A549 (cell line): ENCODE results near the gene PI4KB. TPM values are rescaled to one million over a fixed set of nuclear protein-coding genes. Genes with fewer than 3 reads are reported as not detected.

ENCODE experiments used
- ATAC-seq, 2 experiments: fragments of 200-7000 bp in 1 of 2; fragments of >200 bp in 1 of 2; cut with Nextera tagmentation in 1 of 2; cut with Tn5 transposase in 1 of 2; 3 replicates each; pipeline versions ENCODE4 v1.8.0 to v1.9.1; 2018 to 2020; ENCODE audit warnings: mild to moderate bottlenecking in 1 of 2, moderate library complexity in 1 of 2
- CTCF ChIA-PET: fragments of 300-600 bp; sonication (Branson Sonifier 250); formaldehyde crosslinking; extraction: SDS; loops from one replicate; lab custom pipeline; 2021; ENCODE audit warnings: antibody characterized with exemption, inconsistent platforms; lab: Yijun Ruan, JAX
- POLR2A ChIA-PET: fragments of 350-600 bp; formaldehyde crosslinking; extraction: SDS; loops from one replicate; lab custom pipeline; 2021; ENCODE audit warnings: antibody characterized with exemption, inconsistent platforms; lab: Yijun Ruan, JAX
- DNase-seq, 2 experiments: peaks; one replicate each; pipeline versions ENCODE4 v3.0.0 to v3.0.0-alpha.2; 2011 to 2016; ENCODE audit warnings: low read depth in 1 of 2, low spot score in 1 of 2
- FAIRE-seq: peaks from 2 replicates; lab custom pipeline; 2011; peaks lifted over from hg19 to GRCh38; lab: Jason Lieb, UNC
- H3K27ac ChIP-seq, 2 experiments: fragments of >200 bp; sonication (Bioruptor Twin); formaldehyde crosslinking; 3 replicates each; pipeline ENCODE4 v1.5.1; 2016 to 2017
- H3K4me1 ChIP-seq: fragments of >200 bp; sonication (Bioruptor Twin); formaldehyde crosslinking; 3 replicates; pipeline ENCODE4 v1.6.1; 2016
- H3K4me2 ChIP-seq: fragments of >200 bp; sonication (Bioruptor Twin); formaldehyde crosslinking; 3 replicates; pipeline ENCODE4 v1.6.1; 2016
- H3K4me3 ChIP-seq: fragments of >200 bp; sonication (Bioruptor Twin); formaldehyde crosslinking; 3 replicates; pipeline ENCODE4 v1.5.1; 2016
- H3K9me3 ChIP-seq: fragments of >200 bp; sonication (Bioruptor Twin); formaldehyde crosslinking; 3 replicates; pipeline ENCODE4 v1.6.1; 2016
- BCL3 ChIP-seq: fragments of >200 bp; sonication (Bioruptor Twin); formaldehyde crosslinking; IDR thresholded peaks from 3 replicates; pipeline ENCODE4 v1.6.1; 2016
- CBX8 ChIP-seq: fragments of 200-600 bp; sonication (generic); IDR thresholded peaks from 2 replicates; pipeline ENCODE4 v1.6.1; 2016
- CEBPB ChIP-seq, 2 experiments: fragments of >200 bp in 1 of 2; sonication (Bioruptor Twin) in 1 of 2; formaldehyde crosslinking in 1 of 2; IDR thresholded peaks; 2 replicates each; pipeline ENCODE4 v1.6.1; 2012 to 2016
- CHD2 ChIP-seq: fragments of 150-350 bp; IDR thresholded peaks from 2 replicates; pipeline ENCODE4 v1.6.1; 2014; ENCODE audit warnings: low read length; ENCODE audit not compliant: partially characterized antibody
- ELK1 ChIP-seq: fragments of 150-350 bp; IDR thresholded peaks from 2 replicates; pipeline ENCODE4 v1.6.1; 2014; ENCODE audit warnings: low read depth, mild to moderate bottlenecking, low read length
- EP300 ChIP-seq, 2 experiments: fragments of >200 bp; sonication (Bioruptor Twin); formaldehyde crosslinking; IDR thresholded peaks; 2 replicates in 1 of 2; 3 replicates in 1 of 2; pipeline ENCODE4 v1.6.1; 2016 to 2017
- ESRRA ChIP-seq: fragments of 150-350 bp; IDR thresholded peaks from 2 replicates; pipeline ENCODE4 v1.6.1; 2014; ENCODE audit warnings: mild to moderate bottlenecking, low read length, borderline replicate concordance
- HDAC2 ChIP-seq: fragments of 200-600 bp; sonication (generic); IDR thresholded peaks from 2 replicates; pipeline ENCODE4 v1.6.1; 2016
- HEYL ChIP-seq: fragments of 250-450 bp; sonication (Bioruptor Pico); IDR thresholded peaks from 2 replicates; pipeline ENCODE4 v1.8.0; 2021; ENCODE audit warnings: mild to moderate bottlenecking, moderate library complexity
- HOXA7 ChIP-seq: fragments of 250-450 bp; sonication (Bioruptor Pico); IDR thresholded peaks from 2 replicates; pipeline ENCODE4 v1.5.0; 2020; ENCODE audit warnings: mild to moderate bottlenecking, moderate library complexity
- HOXB13 ChIP-seq: fragments of 250-450 bp; sonication (Bioruptor Pico); IDR thresholded peaks from 2 replicates; pipeline ENCODE4 v1.5.0; 2020; ENCODE audit warnings: low read depth, mild to moderate bottlenecking, moderate library complexity
- HOXB5 ChIP-seq: fragments of 250-450 bp; sonication (Bioruptor Pico); IDR thresholded peaks from 2 replicates; pipeline ENCODE4 v1.5.0; 2020; ENCODE audit warnings: mild to moderate bottlenecking, moderate library complexity
- KDM5A ChIP-seq: fragments of 200-600 bp; sonication (generic); IDR thresholded peaks from 2 replicates; pipeline ENCODE4 v1.6.1; 2016; ENCODE audit warnings: antibody characterized with exemption, mild to moderate bottlenecking
- MAX ChIP-seq: IDR thresholded peaks from 2 replicates; pipeline ENCODE4 v1.6.1; 2012
- MAZ ChIP-seq: fragments of 150-350 bp; IDR thresholded peaks from 2 replicates; pipeline ENCODE4 v1.6.1; 2014; ENCODE audit warnings: antibody characterized with exemption, low read depth, low read length, borderline replicate concordance
- NFE2L2 ChIP-seq: fragments of 150-350 bp; conservative IDR thresholded peaks from 2 replicates; pipeline ENCODE4 v1.6.1; 2014; ENCODE audit warnings: low read length
- NR3C1 ChIP-seq: fragments of >200 bp; sonication (Bioruptor Twin); formaldehyde crosslinking; IDR thresholded peaks from 3 replicates; pipeline ENCODE4 v1.6.1; 2017
- PBX3 ChIP-seq: IDR thresholded peaks from 2 replicates; pipeline ENCODE4 v1.6.1; 2012
- POLR2AphosphoS2 ChIP-seq: conservative IDR thresholded peaks from 2 replicates; pipeline ENCODE4 v1.6.1; 2012; ENCODE audit warnings: low read length, improper control_type of control experiment, inconsistent platforms
- RCOR1 ChIP-seq: fragments of 150-350 bp; IDR thresholded peaks from 2 replicates; pipeline ENCODE4 v1.6.1; 2014; ENCODE audit warnings: antibody characterized with exemption, low read length, low read depth
- RFX5 ChIP-seq: fragments of 450-650 bp; IDR thresholded peaks from 2 replicates; pipeline ENCODE4 v1.7.1; 2014; ENCODE audit warnings: antibody characterized with exemption, mild to moderate bottlenecking, moderate library complexity
- RNF2 ChIP-seq: fragments of 200-600 bp; sonication (generic); IDR thresholded peaks from 2 replicates; pipeline ENCODE4 v1.6.1; 2016; ENCODE audit warnings: low read depth, mild to moderate bottlenecking, antibody characterized with exemption, moderate library complexity, borderline replicate concordance
- TFCP2L1 ChIP-seq: fragments of 250-450 bp; sonication (Bioruptor Pico); IDR thresholded peaks from 2 replicates; pipeline ENCODE4 v1.5.0; 2021; ENCODE audit warnings: mild to moderate bottlenecking
- ZFP36 ChIP-seq: fragments of 450-650 bp; IDR thresholded peaks from 2 replicates; pipeline ENCODE4 v1.6.1; 2014; ENCODE audit warnings: borderline replicate concordance; ENCODE audit not compliant: partially characterized antibody
- ZNF302 ChIP-seq: fragments of 250-450 bp; sonication (Bioruptor Pico); IDR thresholded peaks from 2 replicates; pipeline ENCODE4 v1.9.0; 2021; ENCODE audit warnings: inconsistent platforms, mild to moderate bottlenecking, moderate library complexity
- WGBS: methylation state at CpG from one replicate; pipeline ENCODE4 v1.1.6; 2017; ENCODE audit errors: missing lambda C conversion rate; 5-methylcytosine and 5-hydroxymethylcytosine counted together
- polyA plus RNA-seq, 4 experiments: library from polyadenylated mRNA; depleted of rRNA in 3 of 4; stranded (reverse); fragments of >200 nt; fragmentation: RNase III in 1 of 4; extraction: RNeasy Plus Mini Kit Qiagen cat#74134 plus additional on column Dnase treatment in 1 of 4; gene quantifications; 2 replicates in 3 of 4; 3 replicates in 1 of 4; pipeline ENCODE4 v1.2.3, GENCODE V29; 2011 to 2017
- TF ChIP-seq, protein P1 (sequence below): IDR thresholded peaks from 2 replicates; pipeline ENCODE4 v1.6.1; 2012; ENCODE audit warnings: low read depth, borderline replicate concordance

Gene PI4KB
- polyA plus RNA-seq, 2 of the 4 experiments (the other 2 are of a cell fraction) = 26.8 to 34.4 TPM

DNA sequence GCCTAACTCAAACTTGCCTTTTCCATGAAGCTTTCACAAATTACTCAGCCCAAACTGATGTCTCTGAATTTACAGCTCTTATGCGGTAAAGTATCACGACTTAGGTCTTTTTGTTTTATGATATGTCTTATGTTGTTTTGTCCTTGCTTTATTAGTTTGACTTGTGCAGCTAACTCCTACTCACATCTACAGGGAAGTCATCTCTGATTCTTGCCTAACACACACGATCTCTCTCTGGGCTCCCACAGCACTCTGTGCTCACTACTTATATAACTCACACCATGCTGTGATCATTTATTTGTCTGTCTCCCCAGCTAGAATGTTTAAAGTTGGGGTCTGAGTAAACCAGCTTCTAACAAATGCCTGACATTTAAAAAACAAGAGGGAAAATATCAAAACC lies 9.3 kb upstream of the PI4KB start:
- 95% methylated on average over 3 of the region's 3 CpGs for WGBS
- H3K27ac ChIP-seq = no peak overlapping the region
- no peak overlapping the region for H3K4me3 ChIP-seq
- no peak overlapping the region for H3K4me2 ChIP-seq
- ChIA-PET POLR2A (interaction anchor here (1.8 kb wide), 1 partner anchor 9 kb away, joined by 8 read pairs; the partner anchor contains the start of gene PI4KB), CTCF (interaction anchor here (1.6 to 11.2 kb wide), 2 partner anchors 24 to 55 kb away, joined by 4 to 831 read pairs; partner anchors contain the start of genes PI4KB and ZNF687)
- H3K4me1 ChIP-seq = 0 out of 3 replicates have a peak, but pooled peaks cover 3% of the 10 kb centered on the region
- ATAC-seq = no peak
- no peaks in the 10 kb centered on the region for H3K9me3 ChIP-seq
- DNase-seq = no peak
- TF ChIP-seq MAZ = no peak
- TF ChIP-seq CEBPB (IDR thresholded peaks at IDR 0.05) = no peak
- TF ChIP-seq BCL3 = no peak
- no peak for TF ChIP-seq EP300 (IDR thresholded peaks at IDR 0.05)
- TF ChIP-seq HOXB5 (CRISPR knock-in tag) = no peak
- TF ChIP-seq ELK1 = no peak
- no peak for TF ChIP-seq KDM5A
- no peak for TF ChIP-seq PBX3
- no peak for TF ChIP-seq TFCP2L1 (CRISPR knock-in tag)
- no peak for FAIRE-seq

DNA sequence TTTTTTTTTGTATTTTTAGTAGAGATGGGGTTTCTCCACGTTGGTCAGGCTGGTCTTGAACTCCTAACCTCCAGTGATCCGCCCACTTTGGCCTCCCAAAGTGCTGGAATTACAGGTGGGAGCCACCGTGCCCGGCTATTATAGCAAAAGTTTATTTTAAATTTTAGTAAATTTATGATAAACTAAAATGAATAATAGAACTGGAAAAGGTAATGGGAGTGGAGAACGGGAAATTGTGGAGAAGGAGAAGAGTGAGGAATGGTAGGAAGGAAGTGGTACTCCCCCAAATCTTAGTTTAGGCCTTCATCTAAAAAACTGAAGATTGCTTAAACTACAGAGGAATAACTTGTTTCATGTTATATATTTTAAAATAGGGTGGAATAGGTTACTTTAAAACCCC lies 7.6 kb upstream of the PI4KB start:
- FAIRE-seq = no peak
- ATAC-seq = no peak
- 86% methylated on average over 5 of the region's 5 CpGs for WGBS

GRCh38 chr1:151327903-151328674 lies 873 bp upstream of the PI4KB start:
- peak overlapping the region; percentile 97 for H3K4me2 ChIP-seq
- H3K4me1 ChIP-seq = peaks cover 17% of the 10 kb centered on the region
- ChIA-PET POLR2A (interaction anchor here (0.5 to 2.6 kb wide), 14 partner anchors 8 to 685 kb away, joined by 3 to 13 read pairs (median 6); partner anchors contain the start of genes PSMB4, PSMD4, VPS72 and ZNF687), CTCF (interaction anchor here (0.6 to 42.1 kb wide), 7 partner anchors 13 to 112 kb away, joined by 3 to 831 read pairs (median 7); no protein-coding TSS in a partner anchor)
- DNase-seq = peak; percentile 30 to 47
- peak overlapping the region; percentile 84 for H3K4me3 ChIP-seq
- 13% methylated on average over 34 of the region's 34 CpGs for WGBS
- peak overlapping the region; percentile 92 to 95 for H3K27ac ChIP-seq
- H3K9me3 ChIP-seq = no peaks in the 10 kb centered on the region
- FAIRE-seq = no peak
- ATAC-seq = peak; percentile 55 to 61
- TF ChIP-seq HOXA7 = no peak
- peak; percentile 20; the same call in 1 of the 2 replicates for TF ChIP-seq MAX

More for the DNA sequence above, 7.6 kb upstream of the PI4KB start:
- CTCF ChIA-PET = interaction anchor here (2.5 to 4.0 kb wide), 2 partner anchors 24 to 33 kb away, joined by 9 to 27 read pairs; no protein-coding TSS in a partner anchor
- no peak for DNase-seq
- POLR2A ChIA-PET = no interaction called here
- H3K4me2 ChIP-seq = no peak overlapping the region
- no peaks in the 10 kb centered on the region for H3K4me1 ChIP-seq
- H3K4me3 ChIP-seq = no peak overlapping the region
- H3K9me3 ChIP-seq = no peaks in the 10 kb centered on the region
- TF ChIP-seq HOXB13 (CRISPR knock-in tag) = no peak
- no peak for TF ChIP-seq RCOR1
- TF ChIP-seq RFX5 = no peak
- TF ChIP-seq POLR2AphosphoS2 = no peak
- TF ChIP-seq ESRRA = no peak
- no peak for TF ChIP-seq HOXB5 (CRISPR knock-in tag)
- no peak for TF ChIP-seq NFE2L2
- TF ChIP-seq RNF2 = no peak
- no peak for TF ChIP-seq NR3C1
- TF ChIP-seq CHD2 = no peak
- TF ChIP-seq, protein P1, sequence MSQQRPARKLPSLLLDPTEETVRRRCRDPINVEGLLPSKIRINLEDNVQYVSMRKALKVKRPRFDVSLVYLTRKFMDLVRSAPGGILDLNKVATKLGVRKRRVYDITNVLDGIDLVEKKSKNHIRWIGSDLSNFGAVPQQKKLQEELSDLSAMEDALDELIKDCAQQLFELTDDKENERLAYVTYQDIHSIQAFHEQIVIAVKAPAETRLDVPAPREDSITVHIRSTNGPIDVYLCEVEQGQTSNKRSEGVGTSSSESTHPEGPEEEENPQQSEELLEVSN = no peak
- TF ChIP-seq ZFP36 = no peak
- TF ChIP-seq ZNF302 (CRISPR knock-in tag) = no peak
- no peak for TF ChIP-seq HEYL (CRISPR knock-in tag)
- TF ChIP-seq CBX8 = no peak
- TF ChIP-seq HDAC2 = no peak
- TF ChIP-seq MAZ = no peak
- no peak overlapping the region for H3K27ac ChIP-seq
